Fibroblast of gingiva (primary cell): ENCODE data around the gene TOB2.
A peak's percentile ranks its signal among the peaks of the same experiment; 100 is the strongest.
"Not testable (repeated sequence)": the region's sequence is repeated elsewhere in the genome, so short reads cannot be mapped to it uniquely, and the experiment has no call there.

Experiments
- DNase-seq: peaks from one replicate; pipeline ENCODE4 v3.0.0-alpha.2; 2011; ENCODE audit warnings: low read depth

Gene TOB2

GRCh38 chr22:41425660-41426365 is 20.8 kb downstream of the TOB2 start:
- DNase-seq = no peak

- DNase-seq = no peak
Observed at GRCh38 chr22:41418717-41419116, 27.9 kb downstream of the TOB2 start.

- DNase-seq = peak; percentile 96
Observed at GRCh38 chr22:41417622-41418390, 28.8 kb downstream of the TOB2 start.

GRCh38 chr22:41415554-41415953 is 31.0 kb downstream of the TOB2 start:
- no peak for DNase-seq

GRCh38 chr22:41411021-41411851 is 35.4 kb downstream of the TOB2 start:
- DNase-seq = peak; percentile 34

- no peak for DNase-seq
Observed at GRCh38 chr22:41410311-41410751, 36.3 kb downstream of the TOB2 start.

GRCh38 chr22:41408665-41409064 is 37.9 kb downstream of the TOB2 start:
- DNase-seq = no peak

GRCh38 chr22:41407433-41407832 is 39.2 kb downstream of the TOB2 start:
- no peak for DNase-seq

- DNase-seq = no peak
Observed at GRCh38 chr22:41406410-41406809, 40.2 kb downstream of the TOB2 start.

GRCh38 chr22:41405588-41405987 is 41.0 kb downstream of the TOB2 start:
- DNase-seq = no peak

- peak; percentile 95 for DNase-seq
Observed at GRCh38 chr22:41403532-41404318, 42.9 kb downstream of the TOB2 start.

GRCh38 chr22:41402851-41403250 is 43.8 kb downstream of the TOB2 start:
- DNase-seq = not testable (repeated sequence)

- peak; percentile 99 for DNase-seq
Observed at GRCh38 chr22:41401781-41402648, 44.6 kb downstream of the TOB2 start.

- DNase-seq = no peak
Observed at GRCh38 chr22:41398921-41399320, 47.7 kb downstream of the TOB2 start.

- DNase-seq = no peak
Observed at GRCh38 chr22:41397143-41397811, 49.3 kb downstream of the TOB2 start.

- DNase-seq = no peak
Observed at GRCh38 chr22:41395531-41396240, 50.9 kb downstream of the TOB2 start.

- no peak for DNase-seq
Observed at GRCh38 chr22:41394012-41394356, 52.6 kb downstream of the TOB2 start.

GRCh38 chr22:41387341-41387740 is 59.3 kb downstream of the TOB2 start:
- DNase-seq = no peak

- DNase-seq = no peak
Observed at GRCh38 chr22:41384128-41384527, 62.5 kb downstream of the TOB2 start.
